BJ (cell line): Measurements from ENCODE around the gene NGF. TPM values are rescaled to one million over a fixed set of nuclear protein-coding genes. Genes with fewer than 3 reads are reported as not detected.
A peak's percentile ranks its signal among the peaks of the same experiment; 100 is the strongest.

Source experiments
- CTCF ChIA-PET: fragments of 350-600 bp; formaldehyde crosslinking; extraction: SDS; loops from one replicate; lab custom pipeline; 2021; ENCODE audit warnings: antibody characterized with exemption, inconsistent platforms; lab: Yijun Ruan, JAX
- POLR2A ChIA-PET: fragments of 300-600 bp; sonication (Branson Sonifier 250); formaldehyde crosslinking; extraction: SDS; loops from one replicate; lab custom pipeline; 2021; ENCODE audit warnings: antibody characterized with exemption; lab: Charles Lee
- DNase-seq: peaks from one replicate; pipeline ENCODE4 v3.0.0-alpha.2; 2011; ENCODE audit warnings: low read depth
- H3K27me3 ChIP-seq: 2 replicates; pipeline ENCODE4 v1.6.0; 2011; ENCODE audit warnings: low read length; ENCODE audit not compliant: control insufficient read depth, insufficient read depth
- H3K36me3 ChIP-seq: 2 replicates; pipeline ENCODE4 v1.5.1; 2011; ENCODE audit warnings: low read length; ENCODE audit not compliant: control insufficient read depth, insufficient read depth
- H3K4me3 ChIP-seq: 2 replicates; pipeline ENCODE4 v1.5.1; 2011; ENCODE audit warnings: low read depth, mild to moderate bottlenecking, control low read depth, low read length
- CTCF ChIP-seq: IDR thresholded peaks from 2 replicates; pipeline ENCODE4 v1.5.1; 2011; ENCODE audit warnings: low read depth, mild to moderate bottlenecking, control low read depth, inconsistent platforms, low read length, moderate library complexity; ENCODE audit not compliant: insufficient read depth
- polyA plus RNA-seq: library from polyadenylated mRNA; depleted of rRNA; stranded (reverse); fragments of >200 nt; gene quantifications from 2 replicates; pipeline ENCODE4 v1.2.3, GENCODE V29; 2011

Gene NGF
- polyA plus RNA-seq, 1 experiment, result 49.6 TPM

- no peak for TF ChIP-seq CTCF
- ChIA-PET CTCF (interaction anchor here (1.8 kb wide), 1 partner anchor 38 kb away, joined by 4 read pairs; no protein-coding TSS in a partner anchor), POLR2A (no interaction called here)
- Histone ChIP-seq H3K36me3 (no peaks in the 10 kb centered on the region), H3K4me3 (no peak overlapping the region), H3K27me3 (no peaks in the 10 kb centered on the region)
- DNase-seq, result no peak
Observed at GRCh38 chr1:115242543-115242942, 95.5 kb downstream of the NGF start.

- Histone ChIP-seq H3K27me3 (no peaks in the 10 kb centered on the region), H3K4me3 (no peak overlapping the region), H3K36me3 (no peaks in the 10 kb centered on the region)
- TF ChIP-seq CTCF, result no peak
- CTCF ChIA-PET, result interaction anchor here (1.2 to 1.8 kb wide), 3 partner anchors 10 to 355 kb away, joined by 3 to 4 read pairs (median 4); no protein-coding TSS in a partner anchor
- POLR2A ChIA-PET, result no interaction called here
- no peak for DNase-seq
Observed at GRCh38 chr1:115241309-115241708, 96.7 kb downstream of the NGF start.

- TF ChIP-seq CTCF, result no peak
- ChIA-PET CTCF (interaction anchor here (1.1 to 1.7 kb wide), 5 partner anchors 10 to 356 kb away, joined by 3 to 5 read pairs (median 4); no protein-coding TSS in a partner anchor), POLR2A (no interaction called here)
- no peak overlapping the region for H3K4me3 ChIP-seq
- H3K27me3 ChIP-seq, result no peaks in the 10 kb centered on the region
- DNase-seq, result no peak
- H3K36me3 ChIP-seq, result no peaks in the 10 kb centered on the region
Observed at GRCh38 chr1:115240297-115240696, 97.8 kb downstream of the NGF start.

- no peak for TF ChIP-seq CTCF
- Histone ChIP-seq H3K4me3 (no peak overlapping the region), H3K27me3 (no peaks in the 10 kb centered on the region), H3K36me3 (no peaks in the 10 kb centered on the region)
- ChIA-PET CTCF (interaction anchor here (0.6 to 1.7 kb wide), 7 partner anchors 9 to 215 kb away, joined by 3 to 5 read pairs (median 4); no protein-coding TSS in a partner anchor), POLR2A (interaction anchor here (0.6 kb wide), 1 partner anchor 49 kb away, joined by 11 read pairs; no protein-coding TSS in a partner anchor)
- peak; percentile 71 for DNase-seq
Observed at GRCh38 chr1:115239426-115239825, 98.6 kb downstream of the NGF start.

- H3K36me3 ChIP-seq, result no peaks in the 10 kb centered on the region
- TF ChIP-seq CTCF, result no peak
- H3K27me3 ChIP-seq, result no peaks in the 10 kb centered on the region
- CTCF ChIA-PET, result interaction anchor here (0.6 to 1.7 kb wide), 7 partner anchors 9 to 216 kb away, joined by 3 to 5 read pairs (median 4); no protein-coding TSS in a partner anchor
- H3K4me3 ChIP-seq, result no peak overlapping the region
- DNase-seq, result no peak
- POLR2A ChIA-PET, result interaction anchor here (0.6 kb wide), 1 partner anchor 49 kb away, joined by 11 read pairs; no protein-coding TSS in a partner anchor
Observed at GRCh38 chr1:115239148-115239422, 99.0 kb downstream of the NGF start.
